SU-DHL-6 (cell line): ENCODE data around the gene RIMBP2.

ENCODE experiments used
- CTCF ChIP-seq: fragments of 200-600 bp; sonication (generic); IDR thresholded peaks from one replicate; pipeline ENCODE4 v1.5.1; 2017; ENCODE audit warnings: antibody characterized with exemption, mild to moderate bottlenecking, low read length, moderate library complexity; ENCODE audit not compliant: insufficient read depth, poor library complexity, severe bottlenecking
- EZH2phosphoT487 ChIP-seq: fragments of 200-600 bp; sonication (generic), shearing (Covaris generic); conservative IDR thresholded peaks from 2 replicates; pipeline ENCODE4 v1.6.1; 2018; ENCODE audit warnings: mild to moderate bottlenecking, antibody characterized with exemption, low read length, moderate library complexity, mixed read lengths

GRCh38 chr12:130752692-130753230 lies 36.7 kb upstream of the RIMBP2 start:
- no peak for TF ChIP-seq CTCF
- TF ChIP-seq EZH2phosphoT487: no peak
